GM21367 (cell line): ENCODE measurements around the gene FANCG.
A peak's percentile ranks its signal among the peaks of the same experiment; 100 is the strongest.

ENCODE experiments used
- ATAC-seq: cut with Tn5 transposase; IDR thresholded peaks from one replicate; pipeline ENCODE4 v1.9.1; 2021; ENCODE audit not compliant: unreplicated experiment

FANCG gene

GRCh38 chr9:35104586-35104985 is 24.8 kb upstream of the FANCG start:
- ATAC-seq = no peak

DNA sequence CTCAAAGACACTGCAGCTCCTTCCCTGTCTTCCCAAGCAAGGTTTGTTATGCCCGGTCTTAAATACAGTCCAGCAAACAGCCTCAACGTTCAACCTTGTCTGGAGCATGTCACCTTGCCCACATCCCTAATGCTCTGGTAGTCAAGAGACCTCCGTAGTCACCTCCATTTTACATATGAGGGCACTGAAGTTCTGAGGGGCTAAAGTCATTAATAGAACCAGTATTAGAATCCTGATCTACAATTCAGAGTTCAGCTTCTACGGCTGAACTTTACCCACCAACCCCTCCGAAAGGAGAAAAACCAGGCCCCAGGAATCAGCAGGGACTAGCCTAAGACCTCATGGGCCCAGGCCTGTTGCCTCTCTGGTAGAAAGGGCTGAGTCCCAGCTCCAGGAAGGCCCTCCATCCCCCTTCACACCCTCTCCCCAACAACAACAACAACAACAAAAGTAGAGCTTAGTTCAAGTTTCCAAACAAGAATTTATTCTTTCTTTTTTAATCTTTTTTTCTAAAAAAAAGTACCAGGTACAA is 24.0 kb upstream of the FANCG start:
- no peak for ATAC-seq

DNA sequence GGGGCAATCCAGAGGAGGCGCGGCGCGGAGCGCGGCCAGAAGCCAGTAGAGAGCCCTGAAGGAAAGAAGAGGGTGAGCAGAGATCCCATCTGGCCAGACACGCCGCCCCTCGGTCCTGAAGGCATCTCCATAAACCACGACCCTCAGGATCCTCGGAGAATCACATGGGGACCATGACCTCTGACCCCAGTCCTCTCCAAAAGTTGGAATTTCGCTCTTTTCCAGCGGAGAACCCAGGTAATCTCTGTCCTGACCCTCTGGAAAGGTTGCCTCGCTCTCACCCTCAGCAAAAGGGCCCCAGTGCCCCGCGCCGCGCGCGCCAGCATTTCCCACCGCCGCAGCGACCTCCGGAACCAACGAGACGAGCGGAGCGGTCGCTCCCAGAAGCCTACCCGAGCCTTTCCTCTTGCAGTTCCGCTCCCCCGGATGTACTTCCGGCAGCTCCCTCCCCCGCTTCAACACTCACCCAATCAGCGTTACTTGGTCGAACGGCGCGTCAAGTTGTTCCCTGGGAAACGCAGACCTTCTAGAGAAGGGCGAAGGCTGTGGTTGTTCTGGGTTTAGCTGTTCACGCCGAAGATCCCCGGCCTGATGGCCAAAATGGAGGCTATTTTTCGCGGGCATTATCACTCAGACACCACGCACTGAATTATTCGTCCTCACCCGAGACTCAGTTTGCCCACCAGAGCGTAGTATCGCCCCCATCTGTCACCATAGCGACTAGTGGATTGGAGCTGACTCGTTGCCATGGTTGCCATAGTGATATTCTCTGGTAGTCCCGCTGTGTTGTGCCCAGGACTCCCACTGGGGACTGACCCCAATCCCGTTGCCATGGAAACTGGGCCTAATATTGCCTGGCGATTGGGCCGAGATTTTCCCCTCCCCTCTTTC is 23.3 kb upstream of the FANCG start, which contains the start of gene STOML2:
Gene STOML2 (minus strand): TSS at position 363 of the 891 bp plus-strand sequence. CDS start 37 bp downstream, at position 326.
- peak; percentile 86 for ATAC-seq

DNA sequence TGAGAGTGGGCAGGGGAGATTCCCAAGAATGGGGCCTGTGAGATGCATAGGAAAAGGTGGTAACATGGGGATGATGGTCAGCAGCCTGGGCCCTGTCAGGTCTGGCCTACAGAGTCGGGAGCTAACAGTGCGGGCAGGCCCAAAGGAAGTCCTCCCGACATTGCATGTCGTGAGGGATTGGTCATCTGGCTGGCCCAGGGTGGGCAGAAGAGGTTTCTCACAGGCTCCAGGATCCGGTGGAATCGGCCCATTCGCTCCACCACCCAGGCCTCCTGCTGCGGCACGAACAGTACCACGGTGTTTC is 22.7 kb upstream of the FANCG start:
- no peak for ATAC-seq

DNA sequence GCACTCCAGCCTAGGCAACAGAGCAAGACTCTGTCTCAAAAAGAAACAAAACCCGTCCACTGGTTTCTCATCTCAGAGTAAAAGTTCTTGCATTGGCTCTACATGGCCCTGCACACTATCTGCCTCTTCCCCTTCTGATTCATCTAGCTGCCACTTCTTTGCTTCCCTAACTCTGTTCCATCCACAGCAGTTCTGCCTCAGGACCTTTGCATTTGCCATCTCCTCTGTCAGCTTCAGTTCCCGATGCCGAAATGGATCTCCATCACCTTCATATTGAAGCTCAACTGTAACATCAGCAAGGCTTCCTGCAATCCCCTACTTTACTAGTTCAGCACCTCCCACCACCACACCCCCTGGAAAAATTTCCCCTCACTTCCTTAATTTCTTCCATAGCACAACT is 17.8 kb upstream of the FANCG start:
- ATAC-seq = no peak

- peak; percentile 83 for ATAC-seq
Measured at GRCh38 chr9:35096035-35096849, 16.5 kb upstream of the FANCG start, which contains the start of gene PIGO. Gene PIGO (minus strand): TSS chr9:35096591. CDS start chr9:35095565, 1,026 bp downstream.

- no peak for ATAC-seq
Measured at GRCh38 chr9:35091536-35091935, 11.8 kb upstream of the FANCG start.

DNA sequence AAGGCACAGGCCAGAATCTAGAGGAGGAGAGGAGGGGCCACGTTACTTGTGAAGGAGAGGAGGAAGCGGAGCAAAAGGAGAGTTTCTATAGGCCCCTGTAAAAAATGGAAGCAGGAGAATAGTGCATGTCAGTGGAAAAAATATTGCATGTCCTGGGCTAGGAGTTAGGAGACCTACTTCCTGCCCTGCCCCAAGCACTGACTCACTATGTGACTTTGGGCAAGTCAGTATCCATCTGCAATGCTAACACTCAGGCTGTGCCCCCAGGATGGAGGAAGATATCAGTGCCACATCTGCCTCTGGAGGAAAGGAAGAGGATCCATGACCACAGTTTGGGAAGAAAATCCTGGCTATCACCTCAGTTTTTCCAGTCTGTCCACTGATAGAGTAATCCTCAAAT is 9.7 kb upstream of the FANCG start:
- no peak for ATAC-seq

GRCh38 chr9:35085078-35085477 is 5.3 kb upstream of the FANCG start:
- no peak for ATAC-seq

- ATAC-seq = no peak
Measured at GRCh38 chr9:35079041-35079425, 709 bp downstream of the FANCG start.

- no peak for ATAC-seq
Measured at GRCh38 chr9:35078066-35078465, 1.7 kb downstream of the FANCG start.

DNA sequence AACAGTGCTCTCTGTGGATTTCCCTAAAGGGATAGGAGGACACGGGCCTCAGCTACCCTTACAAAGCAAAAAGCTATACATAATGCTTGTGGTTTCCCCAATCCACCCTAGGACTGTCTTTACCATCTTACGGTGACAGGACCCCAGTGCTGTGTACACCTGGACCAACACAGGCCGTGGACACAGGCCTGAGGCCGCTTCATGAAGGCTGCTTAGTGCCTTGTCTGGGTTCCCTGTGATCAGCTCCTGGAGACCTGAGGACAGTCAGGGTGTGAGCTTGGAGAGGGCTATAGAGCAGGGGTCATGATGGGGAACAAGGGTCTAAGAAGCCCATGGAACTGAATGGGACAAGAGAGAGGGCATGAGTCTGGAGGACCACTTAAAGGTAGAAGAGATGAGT is 2.9 kb downstream of the FANCG start:
- ATAC-seq = no peak

DNA sequence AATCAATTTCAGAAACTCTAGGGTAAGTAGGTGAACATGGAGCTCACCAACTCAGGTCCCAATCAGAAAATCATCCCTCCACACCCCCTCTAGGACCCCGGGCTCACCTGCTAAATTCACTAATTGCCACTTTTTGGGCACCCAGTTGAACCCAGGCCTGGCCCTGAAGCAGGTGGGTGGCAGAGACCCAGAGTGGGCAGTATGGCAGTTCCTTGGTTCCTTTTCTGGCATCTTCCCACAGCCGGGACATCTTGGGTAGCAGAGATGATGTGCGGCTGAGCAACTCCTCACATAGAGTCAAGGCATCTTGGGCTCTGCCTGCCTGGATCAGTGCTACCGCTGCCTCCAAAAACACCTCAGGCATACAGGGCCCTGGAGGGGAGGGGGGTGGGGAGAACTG is 4.4 kb downstream of the FANCG start:
- no peak for ATAC-seq

DNA sequence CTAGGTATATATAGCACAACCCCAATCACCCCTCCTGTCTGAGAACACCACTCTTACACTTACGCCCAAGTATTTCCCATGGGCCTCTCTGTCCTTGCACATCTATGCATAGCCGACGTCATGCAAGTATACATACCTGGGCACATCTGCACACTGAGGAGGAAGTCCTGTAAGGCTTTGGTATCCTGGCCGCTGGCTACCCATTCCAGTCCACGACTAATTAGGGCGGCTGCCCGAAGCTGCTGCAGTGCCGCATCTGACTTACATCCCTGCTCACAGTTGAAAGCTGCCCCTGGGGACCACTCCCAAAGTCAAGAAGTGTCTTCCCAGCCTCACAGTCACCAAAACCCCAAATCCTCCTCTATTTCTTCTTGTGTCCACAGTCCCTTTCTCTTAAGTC is 5.0 kb downstream of the FANCG start:
- ATAC-seq = no peak

GRCh38 chr9:35074141-35074540 is 5.6 kb downstream of the FANCG start:
- no peak for ATAC-seq

DNA sequence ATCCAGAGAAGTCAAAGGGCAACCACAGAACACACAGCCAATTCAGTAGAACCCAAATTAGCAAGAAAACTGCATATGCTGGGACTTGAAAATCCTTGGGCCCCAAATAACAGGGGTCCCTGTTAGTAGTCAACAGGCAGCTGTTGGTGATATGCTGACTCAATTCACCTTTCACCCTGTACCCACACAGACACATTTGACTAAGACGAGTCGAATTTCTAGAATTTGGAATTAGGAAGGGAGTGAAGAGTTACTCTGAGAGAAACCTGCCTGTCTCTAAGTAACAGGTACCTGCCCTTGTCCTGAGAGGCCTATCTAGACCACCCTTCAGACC is 6.5 kb downstream of the FANCG start:
- ATAC-seq = no peak

DNA sequence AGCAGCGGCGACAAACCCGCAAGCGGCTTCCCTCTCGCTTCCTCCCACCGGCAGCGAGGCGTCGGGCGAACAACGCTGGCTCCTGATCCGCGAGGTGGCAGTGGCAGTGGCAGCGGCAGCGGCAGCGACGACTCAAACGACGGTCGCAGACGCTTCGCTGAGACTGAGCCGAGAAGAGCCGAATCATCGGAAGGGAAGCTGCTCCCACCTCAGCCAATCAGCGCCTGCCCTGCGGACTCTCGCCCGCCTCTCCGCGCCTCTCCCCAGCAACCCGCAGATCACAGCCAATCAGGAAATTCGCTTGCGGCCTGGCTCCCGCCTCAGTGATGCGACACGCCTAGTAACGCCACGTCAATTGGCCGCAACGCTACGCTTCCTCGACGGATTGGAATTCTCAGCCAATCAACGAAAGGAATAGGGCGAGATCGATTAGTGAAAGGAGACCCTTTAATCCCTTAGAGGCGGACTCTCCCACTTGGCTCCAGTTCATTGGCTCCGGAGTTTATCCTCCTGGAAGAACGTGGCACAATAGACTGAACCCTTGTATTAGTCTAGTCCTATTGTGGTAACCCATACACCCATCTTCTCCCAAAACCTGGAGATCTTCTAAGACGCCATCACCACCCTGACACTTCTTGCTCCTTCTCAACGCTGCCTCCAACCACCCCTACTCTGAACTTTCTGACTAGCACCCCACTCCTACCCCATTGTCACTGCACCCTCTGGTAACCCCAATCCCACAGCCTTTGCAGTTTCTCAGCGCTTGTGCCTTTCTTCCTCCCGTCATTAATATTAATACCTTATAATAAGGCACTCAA is 7.1 kb downstream of the FANCG start, which contains the start of gene VCP:
Gene VCP (minus strand): TSS at position 165 of the 818 bp plus-strand sequence. CDS start 272 bp downstream, outside the sequence.
- ATAC-seq = peak; percentile 83

- peak; percentile 41 for ATAC-seq
Measured at GRCh38 chr9:35071814-35072460, 7.8 kb downstream of the FANCG start.

GRCh38 chr9:35070823-35071813 is 8.6 kb downstream of the FANCG start:
- ATAC-seq = no peak
